K562 (cell line): ENCODE data around the gene PTH2. TPM values are rescaled to one million over a fixed set of nuclear protein-coding genes. Genes with fewer than 3 reads are reported as not detected.

Source experiments
- ADNP ChIP-seq: fragments of 200-800 bp; sonication (Bioruptor generic); IDR thresholded peaks from 2 replicates; pipeline ENCODE4 v1.6.1; 2016; ENCODE audit warnings: missing genetic modification characterization, missing compliant biosample characterization
- ARID2 ChIP-seq: fragments of 450-650 bp; IDR thresholded peaks from 2 replicates; pipeline ENCODE4 v1.6.1; 2017; ENCODE audit warnings: antibody characterized with exemption, mild to moderate bottlenecking
- BRD9 ChIP-seq: fragments of 450-650 bp; IDR thresholded peaks from 2 replicates; pipeline ENCODE4 v1.6.1; 2018; ENCODE audit warnings: low read depth; ENCODE audit not compliant: partially characterized antibody
- CBFB ChIP-seq: sonication (generic); formaldehyde crosslinking; IDR thresholded peaks from 2 replicates; pipeline ENCODE4 v1.4.0; 2020; ENCODE audit warnings: mild to moderate bottlenecking, missing genetic modification reagents
- CHD4 ChIP-seq: fragments of 200-600 bp; sonication (generic); IDR thresholded peaks from 3 replicates; pipeline ENCODE4 v1.6.1; 2012; ENCODE audit warnings: low read depth, mild to moderate bottlenecking, mixed read lengths, low read length, inconsistent platforms; ENCODE audit not compliant: insufficient read depth, insufficient replicate concordance, poor library complexity, severe bottlenecking
- CREB3L1 ChIP-seq: fragments of 450-650 bp; IDR thresholded peaks from 2 replicates; pipeline ENCODE4 v1.6.1; 2014; ENCODE audit warnings: low read depth, mild to moderate bottlenecking, moderate library complexity, borderline replicate concordance
- ETS1 ChIP-seq: conservative IDR thresholded peaks from 2 replicates; pipeline ENCODE4 v1.6.1; 2011; ENCODE audit warnings: low read depth, mild to moderate bottlenecking, low read length; ENCODE audit not compliant: control insufficient read depth
- HDAC6 ChIP-seq: IDR thresholded peaks from 2 replicates; pipeline ENCODE4 v1.6.1; 2012; ENCODE audit warnings: low read depth, mild to moderate bottlenecking, control low read depth, inconsistent platforms, low read length, moderate library complexity
- PRPF4 ChIP-seq: fragments of 200-400 bp; formaldehyde crosslinking; IDR thresholded peaks from one replicate; pipeline ENCODE4 v1.6.1; 2017; ENCODE audit warnings: low read length, low read depth, mild to moderate bottlenecking; ENCODE audit not compliant: insufficient read depth, poor library complexity, severe bottlenecking
- SMAD2 ChIP-seq: fragments of 150-350 bp; IDR thresholded peaks from 2 replicates; pipeline ENCODE4 v1.6.1; 2014; ENCODE audit warnings: low read depth, mild to moderate bottlenecking, low read length
- UBTF ChIP-seq, 2 experiments: IDR thresholded peaks; 2 replicates each; pipeline ENCODE4 v1.6.1; 2012; ENCODE audit warnings: improper control_type of control experiment in 2 of 2, low read depth in 2 of 2, low read length in 2 of 2, borderline replicate concordance in 1 of 2
- ZEB2 ChIP-seq: fragments of 450-650 bp; IDR thresholded peaks from 2 replicates; pipeline ENCODE4 v1.6.1; 2016
- ZNF316 ChIP-seq: fragments of 450-650 bp; IDR thresholded peaks from 2 replicates; pipeline ENCODE4 v1.6.1; 2016
- ZNF384 ChIP-seq: IDR thresholded peaks from 2 replicates; pipeline ENCODE4 v1.6.1; 2012; ENCODE audit warnings: low read depth, low read length, improper control_type of control experiment
- ZNF41 ChIP-seq: fragments of 250-450 bp; sonication (Bioruptor Pico); conservative IDR thresholded peaks from 2 replicates; pipeline ENCODE4 v1.4.0; 2020; ENCODE audit warnings: mild to moderate bottlenecking
- ZNF507 ChIP-seq: conservative IDR thresholded peaks from 2 replicates; pipeline ENCODE4 v1.6.1; 2017; ENCODE audit warnings: missing genetic modification characterization, missing compliant biosample characterization
- ZNF57 ChIP-seq: fragments of 450-650 bp; formaldehyde crosslinking; IDR thresholded peaks from 2 replicates; pipeline ENCODE4 v1.4.0; 2020; ENCODE audit warnings: mild to moderate bottlenecking, moderate library complexity
- ZNF639 ChIP-seq, 2 experiments: fragments of 200-800 bp in 1 of 2; sonication (Bioruptor generic) in 1 of 2; sonication (generic) in 1 of 2; formaldehyde crosslinking in 1 of 2; IDR thresholded peaks in 1 of 2; conservative IDR thresholded peaks in 1 of 2; 2 replicates each; pipeline versions ENCODE4 v1.5.0 to v1.6.1; 2016 to 2020; ENCODE audit warnings: missing compliant biosample characterization in 1 of 2, missing genetic modification characterization in 1 of 2, missing genetic modification reagents in 1 of 2
- ZNF707 ChIP-seq: fragments of 250-450 bp; sonication (Bioruptor Pico); conservative IDR thresholded peaks from 2 replicates; pipeline ENCODE4 v1.8.0; 2022; ENCODE audit warnings: inconsistent platforms, mild to moderate bottlenecking, moderate library complexity
- ZNF764 ChIP-seq: fragments of 250-450 bp; sonication (Bioruptor Pico); IDR thresholded peaks from 2 replicates; pipeline ENCODE4 v1.4.0; 2020; ENCODE audit warnings: low read depth, mild to moderate bottlenecking, moderate library complexity
- ZNF830 ChIP-seq: fragments of 250-450 bp; sonication (Bioruptor Pico); IDR thresholded peaks from 2 replicates; pipeline ENCODE4 v1.5.0; 2021; ENCODE audit warnings: mild to moderate bottlenecking
- polyA plus RNA-seq, 8 experiments: library from polyadenylated mRNA; depleted of rRNA in 4 of 8; stranded (reverse) in 5 of 8; unstranded in 3 of 8; fragments of >200 nt; fragmentation: Nextera tagmentation in 2 of 8; fragmentation: Illumina TruSeq in 1 of 8; extraction: Ambion mirVana in 2 of 8; extraction: Trizol in 1 of 8; gene quantifications; 2 replicates each; pipeline versions ENCODE4 v1.2.1 to v1.2.3, GENCODE V29; 2011 to 2014; ENCODE audit warnings: inconsistent platforms in 1 of 8, missing spikeins in 1 of 8
- total RNA-seq, 7 experiments: library from RNA; depleted of rRNA in 6 of 7; stranded (reverse); fragments of >200 nt in 6 of 7; fragmentation: Illumina TruSeq in 2 of 7; extraction: Trizol in 2 of 7; gene quantifications; 2 replicates each; pipeline versions ENCODE4 v1.2.1 to v1.2.3, GENCODE V29; 2011 to 2021; ENCODE audit warnings: low replicate concordance in 1 of 7

Gene PTH2
- total and polyA plus RNA-seq, 9 of the 15 experiments (the other 6 are each of a cell fraction or from before 2014, with no cell fraction given): 1.3 TPM; not detected in 8

- 0 out of 4 replicates have a peak, but pooled peaks of 1 of the 2 experiments have one; percentile 29 for TF ChIP-seq UBTF (IDR thresholded peaks at IDR 0.05; ENCODE audit: borderline replicate concordance in 1 of 2, low read depth in 2 of 2, low read length in 2 of 2)
- TF ChIP-seq CREB3L1: no peak
- no peak for TF ChIP-seq CBFB (CRISPR knock-in tag)
- TF ChIP-seq ZNF639 (CRISPR knock-in tag; conservative IDR thresholded peaks at IDR 0.05 in 1 of 2, IDR thresholded peaks at IDR 0.05 in 1 of 2): no peak
- no peak for TF ChIP-seq ZNF764
- no peak for TF ChIP-seq ZNF384
- TF ChIP-seq ZNF316: no peak
- no peak for TF ChIP-seq HDAC6
- TF ChIP-seq BRD9: peak; percentile 36
- no peak for TF ChIP-seq ZNF41 (CRISPR knock-in tag)
- TF ChIP-seq ZNF57 (CRISPR knock-in tag): no peak
- TF ChIP-seq ZNF507 (tag): no peak
- no peak for TF ChIP-seq ADNP (tag)
- peak; percentile 67 for TF ChIP-seq ZEB2
- TF ChIP-seq PRPF4: no peak
- no peak for TF ChIP-seq CHD4
- TF ChIP-seq ZNF707 (CRISPR knock-in tag): no peak
- no peak for TF ChIP-seq ETS1
- no peak for TF ChIP-seq SMAD2
- no peak for TF ChIP-seq ZNF830
- peak; percentile 98 for TF ChIP-seq ARID2
Observed at GRCh38 chr19:49391581-49392399, 31.5 kb downstream of the PTH2 start (continued).
